Heart right ventricle (tissue), 16 donors: ENCODE data around the gene SPATA17. TPM values are rescaled to one million over a fixed set of nuclear protein-coding genes. Genes with fewer than 3 reads are reported as not detected.

Experiments used
- ATAC-seq, 8 donors: fragments of 200-7000 bp; cut with Tn5 transposase; one replicate each; pipeline ENCODE4 v1.9.1; 2020; ENCODE audit warnings: mild to moderate bottlenecking in 8 of 8, moderate library complexity in 8 of 8, moderate number of reproducible peaks in 1 of 8
- DNase-seq, 2 donors: peaks; one replicate each; pipeline ENCODE4 v3.0.0-alpha.2; 2020
- H3K27ac ChIP-seq, 10 donors: fragments of 200-600 bp; sonication (generic) in 2 of 10; one replicate each; pipeline versions ENCODE4 v1.5.0 to v1.8.0; 2020 to 2022; ENCODE audit warnings: mild to moderate bottlenecking in 3 of 10
- H3K27me3 ChIP-seq, 7 donors: fragments of 200-600 bp; one replicate each; pipeline ENCODE4 v1.8.0; 2021 to 2022; ENCODE audit warnings: mild to moderate bottlenecking in 2 of 7
- H3K36me3 ChIP-seq, 9 donors: fragments of 200-600 bp; sonication (generic) in 1 of 9; one replicate each; pipeline versions ENCODE4 v1.5.0 to v1.8.0; 2020 to 2022; ENCODE audit warnings: mild to moderate bottlenecking in 2 of 9
- H3K4me1 ChIP-seq, 9 donors: fragments of 200-600 bp; sonication (generic) in 1 of 9; one replicate each; pipeline versions ENCODE4 v1.5.0 to v1.8.0; 2020 to 2022; ENCODE audit warnings: mild to moderate bottlenecking in 4 of 9
- H3K4me3 ChIP-seq, 10 donors: fragments of 200-600 bp; sonication (generic) in 2 of 10; one replicate each; pipeline versions ENCODE4 v1.5.0 to v1.8.0; 2020 to 2022; ENCODE audit warnings: mild to moderate bottlenecking in 7 of 10, moderate library complexity in 2 of 10
- H3K9me3 ChIP-seq, 11 donors: fragments of 200-600 bp in 10 of 11; sonication (generic) in 2 of 11; one replicate each; pipeline versions ENCODE4 v1.5.0 to v1.8.0; 2013 to 2022; ENCODE audit warnings: mild to moderate bottlenecking in 2 of 11, control low read depth in 1 of 11, moderate library complexity in 1 of 11
- CTCF ChIP-seq, 9 donors: fragments of 200-600 bp; sonication (generic) in 2 of 9; IDR thresholded peaks; one replicate each; pipeline versions ENCODE4 v1.5.0 to v1.8.0; 2021 to 2022; ENCODE audit warnings: antibody characterized with exemption in 9 of 9, mild to moderate bottlenecking in 5 of 9, moderate library complexity in 1 of 9
- WGBS, 2 donors: extraction: QIAGEN DNeasy Blood & Tissue Kit; methylation state at CpG; one replicate each; pipeline ENCODE4 v1.1.7; 2013; ENCODE audit warnings: inconsistent platforms in 1 of 2; 5-methylcytosine and 5-hydroxymethylcytosine counted together
- intact Hi-C, 10 donors: fragments of 100-400 bp; cut with DNase I; formaldehyde crosslinking; loops; one replicate each; pipeline versions ENCODE4 v1.11.1 to v1.14.2; 2022
- polyA plus RNA-seq, 2 donors: library from polyadenylated mRNA; stranded (reverse); fragments of 200-250 nt; gene quantifications; one replicate each; pipeline ENCODE4 v1.2.3, GENCODE V29; 2013
- total RNA-seq, 10 donors: library from RNA; stranded (reverse); fragmentation: NEBNext Ultra II Directional in 3 of 10; extraction: Animal tissue kit (Norgen Biotek cat#: 25700) in 3 of 10; gene quantifications; one replicate each; pipeline versions ENCODE4 v1.2.1 to v1.2.4, GENCODE V29; 2021 to 2023
- donor health status: Arrhythmogenic right ventricular cardiomyopathy.
- donor health status: ischemic (EF 13 %, LVEDD 7.1; RV severe dilation, severe dysfunction).
- donor health status: healthy with polysubstance abuse.
- donor health status: DM: no; HTN: yes; CAD: no.
- donor health status: DM: no; HTN: no; CAD: no.
- donor health status: ischemic (EF 25% LVEDD 6.9; RV normal size, moderate dysfunction).
- donor health status: ischemic (EF 25% LVEDD 5.7; RV mildly dilated, moderate dysfunction).
- donor health status: healthy.
- donor health status: DM: yes; HTN: yes; CAD: no.
- donor health status: Ischemic cardiomyopathy.
- donor health status: ischemic (EF 35%, LVEDD 5.7; RV mildly dilated, moderate dysfunction).
- donor health status: nonischemic (EF 11% LVEDD 7.7; RV severe dilation, severe dysfunction).
- donor health status: DM: yes; HTN: yes; CAD: no.
- donor health status: PGD.
- donor health status: ischemic (EF 29% LVEDD 5.4; RV normal size, mild dysfunction).
- donor health status: nonischemic (EF 23%, LVEDD 6.1; RV moderate dilation, normal function).

The SPATA17 gene
- total and polyA plus RNA-seq, 12 donors: 0.51 to 3.3 (median 1.3) TPM

- Histone ChIP-seq H3K27me3 (peaks cover 0 to 3% (median 0%) of the 10 kb centered on the region in 7 donors), H3K36me3 (no peaks in the 10 kb centered on the region), H3K9me3 (no peaks in the 10 kb centered on the region), H3K4me3 (no peak overlapping the region), H3K27ac (no peak overlapping the region), H3K4me1 (no peaks in the 10 kb centered on the region)
- intact Hi-C loops: no loop called here
- ATAC-seq: no peak
- no peak for DNase-seq
- no peak for TF ChIP-seq CTCF (IDR thresholded peaks at IDR 0.05)
- whole genome bisulfite sequencing, 2 donors: 70 to 80% methylated on average over 5 of the region's 5 CpGs
Measured at GRCh38 chr1:217881607-217882332, 250.6 kb downstream of the SPATA17 start.

- intact Hi-C loops: no loop called here
- DNase-seq (no peak), ATAC-seq (no peak)
- H3K36me3 ChIP-seq: no peaks in the 10 kb centered on the region
- peaks cover 0 to 8% (median 0%) of the 10 kb centered on the region in 7 donors for H3K27me3 ChIP-seq
- no peaks in the 10 kb centered on the region for H3K9me3 ChIP-seq
- no peaks in the 10 kb centered on the region for H3K4me1 ChIP-seq
- no peak for TF ChIP-seq CTCF (IDR thresholded peaks at IDR 0.05)
- H3K27ac ChIP-seq: no peak overlapping the region
- no peak overlapping the region for H3K4me3 ChIP-seq
- 78 to 90% methylated on average over 3 of the region's 3 CpGs for WGBS, 2 donors
Measured at GRCh38 chr1:217885181-217885580, 254.0 kb downstream of the SPATA17 start.

GRCh38 chr1:217888328-217888727 is 257.2 kb downstream of the SPATA17 start:
- DNase-seq: no peak
- TF ChIP-seq CTCF (IDR thresholded peaks at IDR 0.05): no peak
- H3K9me3 ChIP-seq: no peaks in the 10 kb centered on the region
- no peaks in the 10 kb centered on the region for H3K36me3 ChIP-seq
- 82 to 83% methylated on average over 2 of the region's 2 CpGs for WGBS, 2 donors
- H3K27ac ChIP-seq: no peak overlapping the region
- ATAC-seq: no peak
- no peaks in the 10 kb centered on the region for H3K4me1 ChIP-seq
- H3K27me3 ChIP-seq: peaks cover 0 to 8% (median 0%) of the 10 kb centered on the region in 7 donors
- intact Hi-C loops: no loop called here
- H3K4me3 ChIP-seq: no peak overlapping the region

- Histone ChIP-seq H3K36me3 (no peaks in the 10 kb centered on the region), H3K9me3 (no peaks in the 10 kb centered on the region), H3K27ac (no peak overlapping the region), H3K4me1 (no peaks in the 10 kb centered on the region), H3K27me3 (peaks cover 0 to 8% (median 0%) of the 10 kb centered on the region in 7 donors), H3K4me3 (no peak overlapping the region)
- peak in 3 of 9 donors; percentile 15 to 31 (median 23) for TF ChIP-seq CTCF (IDR thresholded peaks at IDR 0.05)
- ATAC-seq (no peak), DNase-seq (peak in 1 of 2 donors; percentile 14)
- intact Hi-C loops: no loop called here
- WGBS, 2 donors: 56 to 61% methylated on average over 10 of the region's 10 CpGs
Measured at GRCh38 chr1:217889401-217889800, 258.3 kb downstream of the SPATA17 start.
